GM12878 (cell line): ENCODE data around the gene NCF2. TPM values are rescaled to one million over a fixed set of nuclear protein-coding genes. Genes with fewer than 3 reads are reported as not detected.

ENCODE experiments used
- ATAC-seq: fragments of 200-7000 bp; cut with Tn5 transposase; 3 replicates; pipeline ENCODE4 v1.9.1; 2020; ENCODE audit warnings: mild to moderate bottlenecking, moderate library complexity
- BruUV-seq: library from RNA; stranded (reverse); fragments of 400-500 nt; replicated peaks from 2 replicates; lab custom pipeline; 2021; lab: Mats Ljungman, UMichigan
- CTCF ChIA-PET: fragments of 300-600 bp; sonication (Branson Sonifier 250); formaldehyde crosslinking; extraction: SDS; loops from one replicate; lab custom pipeline; 2021; ENCODE audit warnings: inconsistent platforms; lab: Yijun Ruan, JAX
- POLR2A ChIA-PET: fragments of 350-600 bp; formaldehyde crosslinking; extraction: SDS; loops from one replicate; lab custom pipeline; 2021; ENCODE audit warnings: inconsistent platforms; lab: Charles Lee
- RAD21 ChIA-PET: fragments of 300-600 bp; sonication (Branson Sonifier 250); formaldehyde crosslinking; loops from one replicate; lab custom pipeline; 2023; ENCODE audit warnings: antibody characterized with exemption; ENCODE audit not compliant: unreplicated experiment; lab: Charles Lee
- SMC1A ChIA-PET: fragments of 300-600 bp; sonication (Branson Sonifier 250); formaldehyde crosslinking; loops from one replicate; lab custom pipeline; 2023; ENCODE audit not compliant: unreplicated experiment, uncharacterized antibody; lab: Charles Lee
- DNase-seq: peaks from one replicate; pipeline ENCODE4 v3.0.0-alpha.2; 2011; ENCODE audit warnings: low read depth, low spot score
- FAIRE-seq: peaks from 3 replicates; lab custom pipeline; 2011; peaks lifted over from hg19 to GRCh38; lab: Jason Lieb, UNC
- H2AFZ ChIP-seq: 2 replicates; pipeline ENCODE4 v1.6.0; 2011; ENCODE audit warnings: low read depth, low read length, control low read depth; ENCODE audit not compliant: control insufficient read depth
- H3K27ac ChIP-seq: 2 replicates; pipeline ENCODE4 v1.5.1; 2011; ENCODE audit warnings: control low read depth; ENCODE audit not compliant: control insufficient read depth, insufficient read depth
- H3K27me3 ChIP-seq, 2 experiments: replicated peaks in 1 of 2; 2 replicates each; pipeline versions ENCODE4 v1.6.0 to v1.6.1; 2011; ENCODE audit warnings: low read length in 1 of 2; ENCODE audit not compliant: control insufficient read depth in 2 of 2, insufficient read depth in 2 of 2
- H3K36me3 ChIP-seq, 2 experiments: 2 replicates each; pipeline ENCODE4 v1.5.1; 2011; ENCODE audit warnings: low read length in 1 of 2; ENCODE audit not compliant: control insufficient read depth in 2 of 2, insufficient read depth in 2 of 2
- H3K4me1 ChIP-seq: 2 replicates; pipeline ENCODE4 v1.6.1; 2011; ENCODE audit warnings: mild to moderate bottlenecking, low read length, moderate library complexity, mixed read lengths; ENCODE audit not compliant: control insufficient read depth, insufficient read depth
- H3K4me2 ChIP-seq: 2 replicates; pipeline ENCODE4 v1.6.0; 2011; ENCODE audit warnings: control low read depth; ENCODE audit not compliant: control insufficient read depth, insufficient read depth
- H3K4me3 ChIP-seq: fragments of 200-600 bp; sonication (generic); 2 replicates; pipeline ENCODE4 v1.5.1; 2016
- H3K79me2 ChIP-seq: 2 replicates; pipeline ENCODE4 v1.6.0; 2011; ENCODE audit warnings: low read length; ENCODE audit not compliant: control insufficient read depth, insufficient read depth
- H3K9ac ChIP-seq: 2 replicates; pipeline ENCODE4 v1.8.0; 2011; ENCODE audit warnings: low read length, control low read depth, mixed read lengths; ENCODE audit not compliant: control insufficient read depth, insufficient read depth
- H3K9me3 ChIP-seq: replicated peaks from 3 replicates; pipeline ENCODE4 v1.5.1; 2011; ENCODE audit warnings: mild to moderate bottlenecking, low read length; ENCODE audit not compliant: control insufficient read depth, insufficient read depth
- H4K20me1 ChIP-seq: 2 replicates; pipeline ENCODE4 v1.6.0; 2011; ENCODE audit not compliant: control insufficient read depth, insufficient read depth
- PKNOX1 ChIP-seq: fragments of 450-650 bp; IDR thresholded peaks from 2 replicates; pipeline ENCODE4 v1.6.1; 2016; ENCODE audit warnings: mild to moderate bottlenecking
- POU2F2 ChIP-seq: IDR thresholded peaks from 3 replicates; pipeline ENCODE4 v1.6.1; 2011; ENCODE audit warnings: low read depth, mild to moderate bottlenecking, low read length, borderline replicate concordance
- RUNX3 ChIP-seq: IDR thresholded peaks from 2 replicates; pipeline ENCODE4 v1.6.1; 2012; ENCODE audit warnings: low read length, inconsistent platforms
- SMAD1 ChIP-seq: fragments of 450-650 bp; IDR thresholded peaks from 2 replicates; pipeline ENCODE4 v1.6.1; 2018; ENCODE audit warnings: mild to moderate bottlenecking, low read depth; ENCODE audit not compliant: partially characterized antibody
- WGBS: methylation state at CpG from one replicate; pipeline ENCODE4 v1.1.6; 2016; ENCODE audit warnings: low lambda C conversion rate; ENCODE audit not compliant: insufficient replicate concordance, insufficient coverage; ENCODE audit errors: missing lambda C conversion rate; 5-methylcytosine and 5-hydroxymethylcytosine counted together
- in situ Hi-C: fragments of 300-500 bp; cut with MboI; formaldehyde crosslinking; loops from 9 replicates; pipeline ENCODE4 v1.14.3; 2018; ENCODE audit warnings: mixed read lengths
- intact Hi-C: fragments of 100-400 bp; cut with micrococcal nuclease; formaldehyde crosslinking; loops from one replicate; pipeline ENCODE4 v1.14.2; 2022; ENCODE audit not compliant: unreplicated experiment
- polyA plus RNA-seq, 11 experiments: library from polyadenylated mRNA; depleted of rRNA in 4 of 11; unstranded in 6 of 11; stranded (reverse) in 5 of 11; fragments of >200 nt; fragmentation: Nextera tagmentation in 4 of 11; fragmentation: Illumina TruSeq in 1 of 11; extraction: Ambion mirVana in 4 of 11; extraction: Trizol in 1 of 11; gene quantifications; 1 replicate in 1 of 11; 2 replicates in 10 of 11; pipeline versions ENCODE4 v1.2.1 to v1.2.3, GENCODE V29; 2011 to 2016; ENCODE audit warnings: inconsistent platforms in 2 of 11, missing spikeins in 2 of 11, low read depth in 1 of 11
- total RNA-seq, 4 experiments: library from RNA; depleted of rRNA in 3 of 4; stranded (reverse); fragments of >200 nt in 3 of 4; fragmentation: Illumina TruSeq in 1 of 4; extraction: Trizol in 1 of 4; gene quantifications; 2 replicates each; pipeline versions ENCODE4 v1.2.1 to v1.2.3, GENCODE V29; 2013 to 2021

Gene NCF2
- total and polyA plus RNA-seq, 10 of the 15 experiments (the other 5 are each of a cell fraction or from before 2014, with no cell fraction given) = 31.4 to 256 (median 77.1) TPM

- Histone ChIP-seq H3K9me3 (no peaks in the 10 kb centered on the region; the same call in 1 of the 3 replicates), H3K27me3 (no peaks in the 10 kb centered on the region), H3K27ac (no peak overlapping the region), H3K9ac (no peak overlapping the region), H3K36me3 (no peaks in the 10 kb centered on the region), H4K20me1 (no peaks in the 10 kb centered on the region), H3K4me2 (no peak overlapping the region), H3K4me3 (no peak overlapping the region), H3K79me2 (no peaks in the 10 kb centered on the region), H3K4me1 (peaks cover 41% of the 10 kb centered on the region), H2AFZ (no peak overlapping the region)
- ChIA-PET CTCF (interaction anchor here (1.6 to 4.2 kb wide), 3 partner anchors 11 to 84 kb away, joined by 5 to 30 read pairs (median 9); partner anchors contain the start of gene NCF2), POLR2A (interaction anchor here (1.1 to 1.8 kb wide), 3 partner anchors 9 to 13 kb away, joined by 3 to 21 read pairs (median 7); partner anchors contain the start of gene NCF2), RAD21 (interaction anchor here (0.8 to 8.5 kb wide), 4 partner anchors 9 to 127 kb away, joined by 3 to 188 read pairs (median 10); partner anchors contain the start of genes NCF2 and SMG7), SMC1A (interaction anchor here (0.6 to 12.6 kb wide), 10 partner anchors 9 to 116 kb away, joined by 3 to 363 read pairs (median 3); partner anchors contain the start of gene NCF2)
- FAIRE-seq (no peak), ATAC-seq (no peak), DNase-seq (no peak)
- 98% methylated on average over 3 of the region's 3 CpGs for WGBS
- intact Hi-C loops = loop anchor here (5.0 kb wide), 1 partner anchor 242 kb away; no protein-coding TSS in a partner anchor
- in situ Hi-C loops = no loop called here
- BruUV-seq = no TSS peak
- TF ChIP-seq RUNX3 (peak; percentile 31; the same call in 1 of the 2 replicates), PKNOX1 (peak; percentile 44; the same call in 1 of the 2 replicates), POU2F2 (no peak), SMAD1 (no peak)
Observed at GRCh38 chr1:183600136-183600535, 9.9 kb upstream of the NCF2 start.
